NCI-H1436 treated with DMSO at 0.1 percent for 48 hours (cell line): ENCODE measurements around the gene LRRN2.
"Not testable (repeated sequence)": the region's sequence is repeated elsewhere in the genome, so short reads cannot be mapped to it uniquely, and the experiment has no call there.

Experiments
- DNase-seq: peaks from one replicate; lab custom pipeline; 2025; lab: John Stamatoyannopoulos, UW

The LRRN2 gene

DNA sequence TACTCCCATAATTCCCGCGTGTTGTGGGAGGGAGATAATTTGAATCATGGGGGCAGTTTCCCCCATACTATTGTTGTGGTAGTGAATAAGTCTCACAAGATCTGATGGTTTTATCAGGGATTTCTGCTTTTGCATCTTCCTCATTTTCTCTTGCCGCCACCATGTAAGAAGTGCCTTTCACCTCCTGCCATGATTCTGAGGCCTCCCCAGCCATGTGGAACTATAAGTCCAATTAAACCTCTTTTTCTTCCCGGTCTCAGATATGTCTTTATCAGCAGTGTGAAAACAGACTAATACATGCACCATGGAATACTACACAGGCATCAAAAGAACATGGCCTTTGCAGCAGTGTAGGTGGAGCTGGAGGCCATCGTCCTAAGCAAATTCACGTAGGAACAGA, 56.1 kb downstream of the LRRN2 start:
- not testable (repeated sequence) for DNase-seq

DNA sequence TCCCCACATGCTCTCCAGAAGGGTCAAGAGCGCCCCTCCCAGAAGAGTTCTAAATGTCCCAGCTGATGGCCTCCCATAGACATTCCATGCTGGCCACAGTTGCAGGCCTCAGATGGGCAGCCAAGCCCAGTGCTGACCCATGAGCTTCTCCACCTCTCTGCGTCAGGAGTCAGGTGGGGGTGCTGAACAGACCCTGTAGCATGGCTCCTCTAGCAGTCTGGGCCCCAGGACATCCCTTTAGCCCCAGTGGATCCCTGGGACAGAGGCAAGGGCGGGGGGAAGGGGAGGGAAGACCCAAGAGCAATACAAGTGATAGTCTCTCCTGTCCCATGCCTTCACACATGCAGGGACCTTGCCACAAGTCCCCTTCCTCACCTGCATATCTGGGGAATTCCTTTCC, 56.7 kb downstream of the LRRN2 start:
- DNase-seq, result no peak

GRCh38 chr1:204627436-204627835, 58.1 kb downstream of the LRRN2 start:
- no peak for DNase-seq

DNA sequence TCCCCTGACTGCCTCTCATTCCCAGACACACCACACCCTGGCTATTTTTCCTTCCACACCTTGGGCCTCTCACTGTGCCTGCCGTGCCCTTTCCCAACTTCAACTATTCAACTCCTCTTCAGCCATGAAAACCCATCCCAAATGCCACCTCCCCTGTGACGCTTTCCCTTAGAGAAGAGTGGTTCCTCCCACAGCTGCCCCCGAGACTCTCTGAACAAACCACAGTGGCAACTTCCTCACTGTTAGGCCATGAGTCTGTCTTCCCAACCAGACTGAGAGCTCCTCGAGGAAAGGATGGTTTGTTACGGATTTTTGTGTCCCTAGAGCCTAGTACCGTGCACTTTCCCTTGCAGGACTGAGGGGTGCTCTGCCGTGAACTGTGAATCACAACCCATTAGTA, 59.2 kb downstream of the LRRN2 start:
- no peak for DNase-seq

DNA sequence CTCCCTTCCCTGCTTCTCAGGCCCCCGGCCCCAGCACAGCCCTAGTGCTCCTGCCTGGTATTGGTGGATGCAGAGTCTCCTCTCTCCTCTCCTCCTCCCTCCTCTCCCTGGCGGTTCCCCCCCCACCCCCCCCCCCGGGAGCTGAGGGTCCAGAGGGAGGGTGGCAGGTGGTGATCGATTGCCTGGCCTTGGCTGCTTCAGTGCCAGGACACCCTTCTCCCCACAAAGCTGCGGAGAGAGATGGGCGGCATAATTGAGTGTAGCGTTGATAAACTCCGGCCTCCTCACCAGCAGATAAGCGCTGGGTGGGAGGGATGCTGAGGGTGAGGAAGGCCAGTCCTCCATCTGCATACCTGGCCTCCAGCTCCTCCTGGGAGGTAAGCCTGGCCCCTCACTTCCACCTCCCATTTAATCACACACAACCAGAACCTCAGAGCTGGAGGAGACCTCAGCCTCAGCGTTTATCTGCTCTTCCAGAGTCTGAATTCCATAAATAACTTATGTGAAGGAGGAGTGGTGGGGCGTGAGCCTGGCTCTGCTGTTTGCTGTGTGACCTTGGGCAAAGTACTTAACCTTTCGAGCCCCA, 60.8 kb downstream of the LRRN2 start:
- no peak for DNase-seq

DNA sequence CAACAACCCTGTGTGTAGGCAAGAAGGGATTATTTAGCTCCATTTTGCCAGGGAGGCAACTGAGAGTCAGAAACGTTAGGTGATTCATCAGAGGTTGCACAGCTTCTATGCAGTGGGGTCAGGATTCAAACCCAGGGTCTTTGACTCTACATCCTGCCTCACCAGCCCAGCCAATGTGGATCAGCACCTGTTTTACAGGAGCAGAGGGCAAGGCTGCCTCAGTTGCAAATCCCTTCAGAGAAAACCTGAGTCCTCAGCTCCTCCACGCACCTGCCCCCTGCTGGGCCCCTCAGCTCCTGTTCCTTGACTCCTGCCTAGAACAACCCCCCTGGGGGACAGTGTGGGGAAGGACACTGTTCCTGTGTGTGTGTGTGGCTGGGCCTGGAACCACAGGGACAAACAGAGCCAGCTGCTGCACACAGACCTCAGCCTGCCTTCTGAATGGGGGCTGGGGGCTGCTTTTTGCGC, 61.6 kb downstream of the LRRN2 start:
- peak; percentile 13 for DNase-seq

DNA sequence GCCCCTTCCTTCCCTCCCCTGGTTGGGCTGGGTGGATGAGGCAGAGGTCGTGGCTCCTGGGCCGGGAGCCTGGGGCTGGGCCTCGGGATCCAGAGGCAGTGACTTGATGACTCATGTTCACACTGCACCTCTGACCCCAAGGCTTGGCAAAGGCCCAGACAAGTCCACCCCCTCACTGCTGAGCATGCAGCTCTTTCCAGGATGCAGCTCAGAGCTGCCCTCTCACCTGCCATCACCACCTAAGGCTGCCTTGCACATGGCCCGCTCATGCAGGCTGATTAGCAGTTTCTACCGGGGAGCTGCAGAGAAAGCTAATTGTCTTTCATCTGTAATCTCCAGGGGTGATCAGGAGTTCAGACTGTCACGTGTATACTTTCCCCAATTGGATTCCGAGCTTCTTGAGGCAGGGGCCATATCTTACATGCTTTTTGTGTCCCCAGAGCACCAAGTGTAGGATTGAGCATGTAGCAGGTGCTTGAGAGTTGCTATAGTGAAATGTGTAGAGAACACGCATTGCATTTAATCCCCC, 62.1 kb downstream of the LRRN2 start:
- DNase-seq, result no peak

GRCh38 chr1:204621996-204622395, 63.5 kb downstream of the LRRN2 start:
- DNase-seq, result no peak

- DNase-seq, result no peak
Observed at GRCh38 chr1:204621396-204621795, 64.1 kb downstream of the LRRN2 start.

DNA sequence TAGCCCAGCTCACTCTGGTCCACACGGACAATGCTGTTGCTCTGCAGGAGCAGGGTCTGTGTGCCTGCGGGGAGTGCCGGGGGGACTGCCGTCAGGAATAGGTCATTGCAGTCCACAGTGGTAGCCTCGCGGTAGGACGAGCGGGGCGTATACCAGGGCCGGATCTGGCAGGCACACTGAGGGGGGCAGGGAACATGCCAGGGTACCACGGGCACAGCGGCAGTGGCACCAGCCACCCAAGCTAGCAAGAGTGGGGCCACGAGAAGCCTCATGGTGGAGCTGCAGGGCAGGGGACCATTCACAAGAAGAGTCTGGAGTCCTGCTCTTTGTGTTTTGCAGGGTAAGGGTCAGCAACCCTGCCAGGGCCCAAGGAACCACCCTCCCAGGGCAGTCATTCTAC, 65.8 kb downstream of the LRRN2 start:
- no peak for DNase-seq

GRCh38 chr1:204618148-204618760, 67.3 kb downstream of the LRRN2 start:
- DNase-seq, result no peak

DNA sequence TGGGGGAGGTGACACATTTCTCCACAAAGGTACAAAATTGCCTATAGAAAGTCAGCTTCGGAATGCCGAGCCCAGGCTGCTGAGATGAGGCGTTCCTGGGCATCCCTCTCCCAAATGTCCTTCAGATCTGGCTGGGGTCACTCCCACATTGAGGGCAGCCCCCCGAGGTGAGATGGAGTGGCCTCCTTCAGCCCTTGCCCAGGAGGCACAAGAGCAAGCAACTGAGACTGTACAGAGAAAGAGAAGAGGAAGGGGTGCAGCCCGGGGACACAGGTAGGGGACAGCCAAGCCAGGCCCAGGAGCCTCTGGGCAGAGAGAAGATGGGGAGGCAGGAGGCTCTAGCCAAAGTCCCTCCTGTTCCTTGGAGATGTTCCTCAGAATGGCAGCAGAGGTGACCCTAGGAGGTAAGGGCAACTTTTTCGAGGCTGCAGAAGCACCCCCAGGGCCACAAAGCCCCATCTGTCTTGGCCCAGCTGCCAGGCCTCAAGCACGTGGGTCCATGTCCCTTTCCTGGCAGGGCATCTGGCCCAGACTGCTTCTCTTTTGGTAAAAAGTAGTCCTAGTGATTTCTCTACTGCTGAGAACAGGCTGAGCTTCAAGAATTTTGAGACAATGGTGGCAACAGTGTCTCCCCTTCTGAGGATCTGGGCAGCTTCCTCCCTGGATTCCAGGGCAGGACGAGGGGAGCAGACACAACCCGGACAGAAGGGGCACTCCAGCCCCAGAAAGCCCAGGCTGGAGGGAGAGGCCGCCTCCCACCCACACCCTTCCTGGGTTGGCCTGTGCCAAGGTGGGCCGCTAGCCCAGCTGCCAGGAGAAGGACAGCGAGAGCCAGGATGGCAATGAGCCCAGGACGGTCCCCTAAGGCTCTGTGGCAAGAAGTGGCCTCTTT, 68.0 kb downstream of the LRRN2 start:
- no peak for DNase-seq

DNA sequence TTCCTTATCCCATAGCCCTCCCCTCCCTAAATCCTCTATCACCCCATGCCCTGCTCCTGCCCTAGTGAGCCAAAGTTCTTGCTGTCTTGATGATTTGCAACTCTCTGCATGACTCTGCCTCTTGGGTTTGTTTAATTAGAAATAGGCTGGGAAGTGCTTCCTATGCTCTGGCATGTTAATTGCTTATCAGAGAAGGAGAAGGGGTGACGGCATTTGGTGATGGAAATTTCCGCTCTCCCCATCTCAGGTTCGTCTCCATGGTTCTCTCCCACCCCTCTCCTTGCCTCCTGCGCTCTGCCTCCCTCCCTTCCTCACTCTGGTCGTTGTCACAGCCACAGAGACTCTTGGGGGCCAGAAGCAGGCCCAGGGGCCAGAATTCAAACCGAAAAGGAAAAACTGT, 68.9 kb downstream of the LRRN2 start:
- no peak for DNase-seq

DNA sequence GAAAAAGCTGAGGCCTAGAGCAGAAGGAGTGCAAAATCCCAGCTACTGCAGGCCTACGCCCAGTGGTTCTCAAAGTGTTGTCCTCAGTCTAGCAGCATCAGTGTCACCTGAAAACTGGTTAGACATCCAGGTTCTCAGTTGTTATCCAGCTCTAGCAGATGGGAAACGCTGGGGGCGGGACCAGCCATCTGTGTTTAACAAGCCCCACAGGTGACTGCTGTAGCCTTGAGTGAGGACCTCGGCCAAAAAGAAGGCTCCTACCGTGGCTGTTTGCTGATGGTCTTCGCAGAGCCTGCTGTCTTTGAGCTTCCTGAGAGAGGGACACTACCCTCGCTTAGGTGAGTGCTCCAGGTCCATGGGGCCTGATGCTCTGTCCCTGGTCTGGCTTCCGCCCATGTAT, 69.7 kb downstream of the LRRN2 start:
- no peak for DNase-seq

GRCh38 chr1:204613636-204614035, 71.9 kb downstream of the LRRN2 start:
- DNase-seq, result no peak

DNA sequence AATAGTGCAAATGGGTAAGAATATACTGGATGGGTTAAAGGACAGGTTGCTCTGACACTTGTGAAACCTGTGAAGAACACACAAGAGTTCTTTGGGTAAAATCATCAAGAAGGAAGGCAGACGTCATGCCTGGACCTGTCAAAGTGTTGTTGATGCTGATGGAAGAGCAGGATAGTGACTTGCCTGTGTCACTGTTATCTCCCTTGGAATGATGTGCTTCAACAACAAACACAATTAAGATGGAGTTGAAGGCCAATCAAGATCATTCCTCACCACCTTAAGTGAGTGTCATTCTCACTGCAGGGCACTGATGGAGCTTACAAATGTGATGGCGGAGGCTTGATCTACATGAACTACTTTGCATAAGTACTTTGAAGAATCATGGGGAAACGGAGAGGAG, 73.2 kb downstream of the LRRN2 start:
- DNase-seq, result no peak

GRCh38 chr1:204611036-204611435, 74.5 kb downstream of the LRRN2 start:
- DNase-seq, result no peak

- no peak for DNase-seq
Observed at GRCh38 chr1:204607910-204608309, 77.6 kb downstream of the LRRN2 start.

GRCh38 chr1:204605791-204606190, 79.7 kb downstream of the LRRN2 start:
- no peak for DNase-seq

- DNase-seq, result no peak
Observed at GRCh38 chr1:204602871-204603542, 82.5 kb downstream of the LRRN2 start.

DNA sequence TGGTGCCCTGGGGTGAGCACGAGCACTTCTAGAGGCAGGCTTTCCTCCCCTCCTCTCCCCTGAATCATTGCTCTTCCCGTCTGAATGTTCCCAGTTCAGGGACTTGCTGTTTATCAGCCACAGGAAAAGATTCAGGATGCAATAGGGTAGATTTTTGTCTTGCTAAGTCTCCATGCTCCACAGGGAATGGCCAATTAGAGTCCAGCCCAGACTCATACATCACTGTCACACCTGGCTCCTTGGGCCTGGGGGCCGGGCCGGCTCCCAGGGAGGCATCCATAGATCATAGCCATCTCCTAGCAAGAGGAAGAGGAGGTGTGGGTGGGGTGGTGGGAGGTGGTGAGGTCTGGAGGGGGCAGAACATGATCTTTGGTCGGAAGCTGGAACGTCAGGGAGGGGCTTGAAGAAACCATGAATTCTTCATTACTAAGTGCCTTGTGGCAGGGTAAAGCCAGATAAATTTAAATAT, 83.4 kb downstream of the LRRN2 start:
- no peak for DNase-seq

DNA sequence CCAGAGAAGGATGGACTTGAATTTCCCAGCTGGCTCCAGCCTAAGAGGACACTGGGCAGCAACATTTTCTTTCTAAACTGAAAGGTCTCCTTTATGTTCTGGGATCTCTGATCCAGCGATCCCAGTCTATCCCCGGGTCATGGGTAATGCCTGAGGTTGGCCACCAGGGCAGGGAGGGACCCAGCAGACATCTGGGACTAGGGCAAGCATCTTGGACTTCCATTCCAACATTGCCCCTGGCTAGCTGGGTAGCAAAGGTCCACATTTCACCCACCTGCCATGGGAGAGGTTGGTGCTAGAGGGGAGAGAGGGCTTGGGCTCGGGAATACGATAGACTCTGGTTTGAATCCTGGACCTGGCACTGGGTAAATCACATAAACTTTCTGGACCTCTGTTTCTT, 84.6 kb downstream of the LRRN2 start:
- DNase-seq, result no peak
